Stimulated activated CD4-positive, alpha-beta T cell treated with anti-CD3 and anti-CD28 coated beads, TNF-alpha, amount 100 ng/mL, for 48 hours (primary cell): ENCODE data around the gene SPECC1.
"Not testable (repeated sequence)": the region's sequence is repeated elsewhere in the genome, so short reads cannot be mapped to it uniquely, and the experiment has no call there.

Source experiments
- DNase-seq, 3 donors: peaks; one replicate each; pipeline ENCODE4 v3.0.0-alpha.2; 2020; ENCODE audit warnings: low read depth in 3 of 3

SPECC1 gene

GRCh38 chr17:20307326-20307910 is 298.3 kb downstream of the SPECC1 start:
- DNase-seq: no peak

- DNase-seq: no peak
These were observed 301.3 kb downstream of the SPECC1 start for GRCh38 chr17:20310481-20310880.

GRCh38 chr17:20313306-20313705 is 304.1 kb downstream of the SPECC1 start:
- no peak for DNase-seq

- no peak for DNase-seq
These were observed 304.7 kb downstream of the SPECC1 start for GRCh38 chr17:20313891-20314290.

GRCh38 chr17:20314834-20315233 is 305.7 kb downstream of the SPECC1 start:
- no peak for DNase-seq

GRCh38 chr17:20315311-20315710 is 306.2 kb downstream of the SPECC1 start:
- no peak for DNase-seq

GRCh38 chr17:20315821-20316220 is 306.7 kb downstream of the SPECC1 start:
- DNase-seq: no peak

- DNase-seq: peak; percentile 52 to 73 (median 60)
These were observed 311.5 kb downstream of the SPECC1 start for GRCh38 chr17:20320535-20321229.

GRCh38 chr17:20321357-20321756 is 312.2 kb downstream of the SPECC1 start:
- DNase-seq: not testable (repeated sequence)

- not testable (repeated sequence) for DNase-seq
These were observed 318.6 kb downstream of the SPECC1 start for GRCh38 chr17:20327739-20328138.

GRCh38 chr17:20351405-20351804 is 342.2 kb downstream of the SPECC1 start:
- DNase-seq: not testable (repeated sequence)

GRCh38 chr17:20352567-20352966 is 343.4 kb downstream of the SPECC1 start:
- DNase-seq: not testable (repeated sequence)

GRCh38 chr17:20363846-20364245 is 354.7 kb downstream of the SPECC1 start:
- not testable (repeated sequence) for DNase-seq
